Measurements from ENCODE around the gene KIRREL2. TPM values are rescaled to one million over a fixed set of nuclear protein-coding genes. Genes with fewer than 3 reads are reported as not detected.

The KIRREL2 gene
- total RNA-seq, 2 experiments from 2014 or later = 1.4 to 2.2 TPM

- TF ChIP-seq EZH2phosphoT487 (IDR thresholded peaks at IDR 0.05; ENCODE audit: borderline replicate concordance, low read depth, low read length) (no peak), CTCF (conservative IDR thresholded peaks at IDR 0.05; ENCODE audit: low read length) (no peak)
- Histone ChIP-seq H4K20me1 (ENCODE audit: insufficient read depth, low read length) (no peaks in the 10 kb centered on the region), H3K4me3 (ENCODE audit: low read depth, low read length, poor library complexity, severe bottlenecking) (no peak overlapping the region), H3K4me2 (ENCODE audit: low read length) (no peak overlapping the region), H3K9me3 (ENCODE audit: low read length) (no peaks in the 10 kb centered on the region), H2AFZ (ENCODE audit: low read length) (no peak overlapping the region), H3K36me3 (ENCODE audit: insufficient read depth, low read length) (no peaks in the 10 kb centered on the region), H3K79me2 (ENCODE audit: insufficient read depth, low read depth, low read length) (no peaks in the 10 kb centered on the region), H3K9me2 (ENCODE audit: insufficient read depth, low read length) (no peaks in the 10 kb centered on the region), H3K4me1 (ENCODE audit: insufficient read depth, low read length, poor library complexity, severe bottlenecking) (no peaks in the 10 kb centered on the region), H3K27ac (ENCODE audit: low read depth, low read length, poor library complexity, severe bottlenecking) (no peak overlapping the region)
- no TSS peak for BruUV-seq (replicated peaks)
- intact Hi-C loops (cut with micrococcal nuclease; ENCODE audit: unreplicated experiment) = no loop called here
- DNase-seq (ENCODE audit: low spot score) = no peak
- ChIA-PET POLR2A (no interaction called here), CTCF (ENCODE audit: unreplicated experiment) (no interaction called here)
Measured at GRCh38 chr19:35844482-35845214, 12.1 kb upstream of the KIRREL2 start.

GRCh38 chr19:35845215-35846037 lies 11.3 kb upstream of the KIRREL2 start:
- Histone ChIP-seq H3K4me3 (ENCODE audit: low read depth, low read length, poor library complexity, severe bottlenecking) (no peak overlapping the region), H3K79me2 (ENCODE audit: insufficient read depth, low read depth, low read length) (no peaks in the 10 kb centered on the region), H3K9me3 (ENCODE audit: low read length) (no peaks in the 10 kb centered on the region), H3K36me3 (ENCODE audit: insufficient read depth, low read length) (no peaks in the 10 kb centered on the region), H3K4me1 (ENCODE audit: insufficient read depth, low read length, poor library complexity, severe bottlenecking) (no peaks in the 10 kb centered on the region), H3K9me2 (ENCODE audit: insufficient read depth, low read length) (no peaks in the 10 kb centered on the region), H2AFZ (ENCODE audit: low read length) (no peak overlapping the region), H4K20me1 (ENCODE audit: insufficient read depth, low read length) (no peaks in the 10 kb centered on the region), H3K27ac (ENCODE audit: low read depth, low read length, poor library complexity, severe bottlenecking) (no peak overlapping the region), H3K4me2 (ENCODE audit: low read length) (no peak overlapping the region)
- no peak for DNase-seq (ENCODE audit: low spot score)
- no TSS peak for BruUV-seq (replicated peaks)
- POLR2A ChIA-PET = interaction anchor here (0.5 kb wide), 1 partner anchor 218 kb away, joined by 4 read pairs; no protein-coding TSS in a partner anchor
- CTCF ChIA-PET (ENCODE audit: unreplicated experiment) = no interaction called here
- intact Hi-C loops (cut with micrococcal nuclease; ENCODE audit: unreplicated experiment) = no loop called here
- TF ChIP-seq CTCF (conservative IDR thresholded peaks at IDR 0.05; ENCODE audit: low read length) = no peak
- no peak for TF ChIP-seq EZH2phosphoT487 (IDR thresholded peaks at IDR 0.05; ENCODE audit: borderline replicate concordance, low read depth, low read length)

All from OCI-LY7 (cell line).